OCI-LY1 (cell line): ENCODE data around the gene ACVR1C.

Experiments
- H2AFZ ChIP-seq: fragments of 200-600 bp; sonication (generic), shearing (Covaris generic); 2 replicates; pipeline ENCODE4 v1.6.0; 2014; ENCODE audit warnings: antibody characterized with exemption, mild to moderate bottlenecking, low read length
- H3F3A ChIP-seq: fragments of 200-600 bp; sonication (generic), shearing (Covaris generic); 2 replicates; pipeline ENCODE4 v1.6.0; 2014; ENCODE audit warnings: mild to moderate bottlenecking, antibody characterized with exemption, low read length, moderate library complexity; ENCODE audit not compliant: insufficient read depth
- H3K27ac ChIP-seq: fragments of 200-600 bp; sonication (generic); 2 replicates; pipeline ENCODE4 v1.5.1; 2014; ENCODE audit warnings: low read length, mixed run types, mild to moderate bottlenecking, low read depth; ENCODE audit not compliant: poor library complexity, severe bottlenecking
- H3K27me3 ChIP-seq: fragments of 200-600 bp; sonication (generic); 2 replicates; pipeline ENCODE4 v1.6.0; 2014; ENCODE audit warnings: antibody characterized with exemption, mild to moderate bottlenecking, low read length, moderate library complexity; ENCODE audit not compliant: insufficient read depth
- H3K36me3 ChIP-seq: fragments of 200-600 bp; sonication (generic); 2 replicates; pipeline ENCODE4 v1.6.1; 2014; ENCODE audit warnings: mild to moderate bottlenecking, antibody characterized with exemption, low read length, moderate library complexity, mixed read lengths; ENCODE audit not compliant: insufficient read depth
- H3K4me1 ChIP-seq: fragments of 200-600 bp; sonication (generic); 2 replicates; pipeline ENCODE4 v1.5.1; 2014; ENCODE audit warnings: mild to moderate bottlenecking, low read length, moderate library complexity; ENCODE audit not compliant: insufficient read depth, severe bottlenecking
- H3K4me2 ChIP-seq: fragments of 200-600 bp; sonication (generic), shearing (Covaris generic); 2 replicates; pipeline ENCODE4 v1.6.1; 2014; ENCODE audit warnings: low read length
- H3K4me3 ChIP-seq: fragments of 200-600 bp; sonication (generic); 2 replicates; pipeline ENCODE4 v1.5.1; 2014; ENCODE audit warnings: low read length, low read depth, mild to moderate bottlenecking, mixed read lengths; ENCODE audit not compliant: poor library complexity, severe bottlenecking
- H3K79me2 ChIP-seq: fragments of 200-600 bp; shearing (Covaris generic); 2 replicates; pipeline ENCODE4 v1.6.1; 2016; ENCODE audit warnings: mixed run types, low read length, mixed read lengths; ENCODE audit not compliant: insufficient read depth
- H3K9ac ChIP-seq: fragments of 200-600 bp; sonication (generic), shearing (Covaris generic); 2 replicates; pipeline ENCODE4 v1.6.1; 2014; ENCODE audit warnings: mild to moderate bottlenecking, low read length, mixed read lengths
- H3K9me2 ChIP-seq: fragments of 200-600 bp; sonication (generic), shearing (Covaris generic); 2 replicates; pipeline ENCODE4 v1.6.1; 2014; ENCODE audit warnings: low read depth, mild to moderate bottlenecking, low read length, mixed read lengths
- H3K9me3 ChIP-seq: fragments of 200-600 bp; shearing (Covaris generic); 2 replicates; pipeline ENCODE4 v1.6.1; 2014; ENCODE audit warnings: low read length, mixed read lengths
- H4K20me1 ChIP-seq: fragments of 200-600 bp; sonication (generic), shearing (Covaris generic); 2 replicates; pipeline ENCODE4 v1.6.0; 2016; ENCODE audit warnings: mild to moderate bottlenecking, low read length; ENCODE audit not compliant: insufficient read depth
- EZH2 ChIP-seq: fragments of 200-600 bp; sonication (generic), shearing (Covaris generic); IDR thresholded peaks from 2 replicates; pipeline ENCODE4 v1.8.0; 2017; ENCODE audit warnings: borderline replicate concordance, mixed run types, mild to moderate bottlenecking, antibody characterized with exemption, low read length, moderate library complexity, mixed read lengths
- TF ChIP-seq, protein P1 (sequence below): fragments of 200-600 bp; sonication (generic), shearing (Covaris generic); IDR thresholded peaks from 2 replicates; pipeline ENCODE4 v1.5.1; 2017; ENCODE audit warnings: mild to moderate bottlenecking, antibody characterized with exemption, low read length, moderate library complexity, mixed read lengths

The ACVR1C gene

DNA sequence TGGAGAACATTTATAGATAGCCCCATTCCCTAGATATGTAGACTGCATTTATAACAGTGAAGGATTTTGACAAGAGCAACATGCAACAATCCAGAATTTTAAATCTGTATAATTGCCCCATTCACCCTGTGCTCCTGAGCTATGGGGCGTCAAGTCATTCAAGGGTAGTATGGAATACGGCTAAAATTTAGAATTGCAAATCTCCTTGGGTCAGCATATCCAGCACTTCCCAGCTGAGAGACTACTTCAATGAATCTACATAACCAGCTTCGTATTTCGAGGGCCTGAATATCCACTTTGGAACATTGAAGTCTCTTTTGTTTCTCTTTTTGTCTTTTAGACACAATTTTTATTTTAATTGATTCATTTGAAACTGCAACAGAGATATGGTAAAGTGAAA is 28.4 kb upstream of the ACVR1C start:
- no peaks in the 10 kb centered on the region for H3K9me3 ChIP-seq
- H3K9ac ChIP-seq: no peak overlapping the region

DNA sequence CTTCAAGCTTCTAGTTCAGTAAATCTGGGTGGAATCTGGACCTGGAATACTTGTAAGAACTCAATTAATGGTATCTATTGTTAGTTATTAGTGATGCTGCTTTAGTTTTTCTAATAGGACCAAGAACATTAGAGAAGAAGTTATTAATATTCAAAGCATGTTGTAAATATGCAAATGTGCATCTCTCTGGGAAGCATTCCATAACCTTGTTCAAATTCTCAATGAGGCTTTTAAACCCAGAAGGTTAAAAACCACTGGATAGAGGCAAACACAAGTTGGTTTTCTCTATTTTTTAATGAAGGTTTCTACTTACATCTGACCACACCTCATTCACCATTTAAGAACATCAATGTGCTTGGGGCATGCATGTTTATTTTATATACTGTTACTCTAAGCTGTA is 16.1 kb upstream of the ACVR1C start:
- H2AFZ ChIP-seq: no peak overlapping the region
- no peaks in the 10 kb centered on the region for H3F3A ChIP-seq
- H3K27me3 ChIP-seq: no peaks in the 10 kb centered on the region
- no peak overlapping the region for H3K4me2 ChIP-seq
- no peak overlapping the region for H3K27ac ChIP-seq
- H3K4me1 ChIP-seq: no peaks in the 10 kb centered on the region
- no peaks in the 10 kb centered on the region for H3K36me3 ChIP-seq
- no peaks in the 10 kb centered on the region for H4K20me1 ChIP-seq
- H3K9me3 ChIP-seq: no peaks in the 10 kb centered on the region
- H3K79me2 ChIP-seq: no peaks in the 10 kb centered on the region
- no peak overlapping the region for H3K9ac ChIP-seq
- TF ChIP-seq, protein P1, sequence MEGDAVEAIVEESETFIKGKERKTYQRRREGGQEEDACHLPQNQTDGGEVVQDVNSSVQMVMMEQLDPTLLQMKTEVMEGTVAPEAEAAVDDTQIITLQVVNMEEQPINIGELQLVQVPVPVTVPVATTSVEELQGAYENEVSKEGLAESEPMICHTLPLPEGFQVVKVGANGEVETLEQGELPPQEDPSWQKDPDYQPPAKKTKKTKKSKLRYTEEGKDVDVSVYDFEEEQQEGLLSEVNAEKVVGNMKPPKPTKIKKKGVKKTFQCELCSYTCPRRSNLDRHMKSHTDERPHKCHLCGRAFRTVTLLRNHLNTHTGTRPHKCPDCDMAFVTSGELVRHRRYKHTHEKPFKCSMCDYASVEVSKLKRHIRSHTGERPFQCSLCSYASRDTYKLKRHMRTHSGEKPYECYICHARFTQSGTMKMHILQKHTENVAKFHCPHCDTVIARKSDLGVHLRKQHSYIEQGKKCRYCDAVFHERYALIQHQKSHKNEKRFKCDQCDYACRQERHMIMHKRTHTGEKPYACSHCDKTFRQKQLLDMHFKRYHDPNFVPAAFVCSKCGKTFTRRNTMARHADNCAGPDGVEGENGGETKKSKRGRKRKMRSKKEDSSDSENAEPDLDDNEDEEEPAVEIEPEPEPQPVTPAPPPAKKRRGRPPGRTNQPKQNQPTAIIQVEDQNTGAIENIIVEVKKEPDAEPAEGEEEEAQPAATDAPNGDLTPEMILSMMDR: no peak
- no peak for TF ChIP-seq EZH2
- no peaks in the 10 kb centered on the region for H3K9me2 ChIP-seq
- H3K4me3 ChIP-seq: no peak overlapping the region

More for the DNA sequence above, 28.4 kb upstream of the ACVR1C start:
- no peak overlapping the region for H2AFZ ChIP-seq
- no peak overlapping the region for H3K27ac ChIP-seq
- H3F3A ChIP-seq: no peaks in the 10 kb centered on the region
- H3K79me2 ChIP-seq: no peaks in the 10 kb centered on the region
- TF ChIP-seq EZH2: no peak
- TF ChIP-seq, protein P1: no peak
- no peaks in the 10 kb centered on the region for H3K4me1 ChIP-seq
- H3K4me3 ChIP-seq: no peak overlapping the region
- no peaks in the 10 kb centered on the region for H4K20me1 ChIP-seq
- H3K4me2 ChIP-seq: no peak overlapping the region
- H3K36me3 ChIP-seq: no peaks in the 10 kb centered on the region
- no peaks in the 10 kb centered on the region for H3K9me2 ChIP-seq
- no peaks in the 10 kb centered on the region for H3K27me3 ChIP-seq

- H3K9ac ChIP-seq: no peak overlapping the region
- no peak overlapping the region for H3K4me2 ChIP-seq
- H3K9me3 ChIP-seq: no peaks in the 10 kb centered on the region
- H3F3A ChIP-seq: no peaks in the 10 kb centered on the region
- H3K27ac ChIP-seq: no peak overlapping the region
- H3K9me2 ChIP-seq: no peaks in the 10 kb centered on the region
- H3K27me3 ChIP-seq: 0 out of 2 replicates have a peak, but pooled peaks cover 5% of the 10 kb centered on the region
- TF ChIP-seq, protein P1: no peak
- no peak for TF ChIP-seq EZH2
- H3K4me3 ChIP-seq: no peak overlapping the region
- H4K20me1 ChIP-seq: no peaks in the 10 kb centered on the region
- no peaks in the 10 kb centered on the region for H3K36me3 ChIP-seq
- peaks cover 4% of the 10 kb centered on the region for H3K4me1 ChIP-seq
- no peak overlapping the region for H2AFZ ChIP-seq
- H3K79me2 ChIP-seq: no peaks in the 10 kb centered on the region
These were observed 3.2 kb upstream of the ACVR1C start for GRCh38 chr2:157631861-157632260.
